Stomach (tissue), 4 donors: Measurements from ENCODE around the gene COL25A1.

ENCODE experiments used
- POLR2AphosphoS5 ChIP-seq, 3 donors: sonication (generic); formaldehyde crosslinking; IDR thresholded peaks; one replicate each; pipeline ENCODE4 v1.6.1; 2016; ENCODE audit warnings: antibody characterized with exemption in 3 of 3
- TF ChIP-seq, protein P1 (sequence below), 7 experiments: fragments of 450-650 bp in 4 of 7; fragments of 200-600 bp in 3 of 7; sonication (generic) in 3 of 7; IDR thresholded peaks; one replicate each; pipeline ENCODE4 v1.5.1; 2016 to 2019; ENCODE audit warnings: antibody characterized with exemption in 7 of 7, control low read depth in 2 of 7, mild to moderate bottlenecking in 1 of 7

DNA sequence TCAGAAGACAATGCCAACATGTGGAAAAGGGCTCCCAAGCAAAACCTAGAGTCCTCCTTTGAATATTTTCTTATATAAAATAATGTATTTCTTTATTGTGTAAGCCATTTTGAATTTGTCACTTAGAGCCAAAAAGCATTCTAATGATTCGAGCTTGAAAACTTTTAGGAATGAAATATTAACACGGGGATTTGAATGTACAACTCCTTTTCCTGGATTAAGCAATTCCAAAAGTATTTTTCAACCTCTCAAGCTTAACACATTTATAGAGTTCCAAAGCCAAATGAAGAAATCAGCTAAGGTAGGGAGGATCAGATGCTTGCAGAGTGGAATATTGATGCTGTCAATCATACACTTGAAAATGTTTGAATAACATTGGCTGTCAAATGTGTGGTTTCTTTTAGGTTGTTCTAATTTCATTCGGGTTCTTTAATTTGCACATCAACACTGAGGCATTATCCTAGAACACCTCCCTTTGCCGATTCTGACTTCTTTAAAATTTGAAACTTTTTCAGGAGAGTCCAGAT is 472.4 kb downstream of the COL25A1 start:
- TF ChIP-seq, protein P1, sequence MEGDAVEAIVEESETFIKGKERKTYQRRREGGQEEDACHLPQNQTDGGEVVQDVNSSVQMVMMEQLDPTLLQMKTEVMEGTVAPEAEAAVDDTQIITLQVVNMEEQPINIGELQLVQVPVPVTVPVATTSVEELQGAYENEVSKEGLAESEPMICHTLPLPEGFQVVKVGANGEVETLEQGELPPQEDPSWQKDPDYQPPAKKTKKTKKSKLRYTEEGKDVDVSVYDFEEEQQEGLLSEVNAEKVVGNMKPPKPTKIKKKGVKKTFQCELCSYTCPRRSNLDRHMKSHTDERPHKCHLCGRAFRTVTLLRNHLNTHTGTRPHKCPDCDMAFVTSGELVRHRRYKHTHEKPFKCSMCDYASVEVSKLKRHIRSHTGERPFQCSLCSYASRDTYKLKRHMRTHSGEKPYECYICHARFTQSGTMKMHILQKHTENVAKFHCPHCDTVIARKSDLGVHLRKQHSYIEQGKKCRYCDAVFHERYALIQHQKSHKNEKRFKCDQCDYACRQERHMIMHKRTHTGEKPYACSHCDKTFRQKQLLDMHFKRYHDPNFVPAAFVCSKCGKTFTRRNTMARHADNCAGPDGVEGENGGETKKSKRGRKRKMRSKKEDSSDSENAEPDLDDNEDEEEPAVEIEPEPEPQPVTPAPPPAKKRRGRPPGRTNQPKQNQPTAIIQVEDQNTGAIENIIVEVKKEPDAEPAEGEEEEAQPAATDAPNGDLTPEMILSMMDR (IDR thresholded peaks at IDR 0.05) = no peak
- no peak for TF ChIP-seq POLR2AphosphoS5 (IDR thresholded peaks at IDR 0.05)
